HG03520 (cell line): ENCODE results near the gene ZC2HC1B.

Experiments used
- ATAC-seq: cut with Tn5 transposase; IDR thresholded peaks from one replicate; pipeline ENCODE4 v1.9.1; 2021; ENCODE audit warnings: mild to moderate bottlenecking, moderate library complexity; ENCODE audit not compliant: unreplicated experiment

The ZC2HC1B gene

DNA sequence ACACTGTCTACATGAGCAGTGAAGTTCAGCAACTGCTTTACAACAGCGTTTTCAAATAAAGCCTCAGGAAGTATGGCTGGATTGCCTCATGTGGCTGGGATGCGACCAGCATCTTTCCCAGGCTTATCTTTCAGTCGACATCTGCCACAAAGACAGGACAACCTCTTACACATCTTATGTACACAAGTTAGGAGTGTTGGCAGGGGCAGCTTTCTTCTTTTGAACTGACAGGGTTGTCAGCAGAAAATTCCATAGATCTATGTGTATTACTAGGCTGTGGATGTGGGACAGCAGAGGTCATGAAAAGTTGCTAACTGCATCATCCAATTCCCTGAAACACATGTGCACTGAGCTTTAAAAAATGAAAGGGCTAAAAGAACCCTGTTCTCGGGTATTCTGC is 95.7 kb downstream of the ZC2HC1B start:
- no peak for ATAC-seq

GRCh38 chr6:143961066-143961465 is 96.8 kb downstream of the ZC2HC1B start:
- ATAC-seq, result no peak

DNA sequence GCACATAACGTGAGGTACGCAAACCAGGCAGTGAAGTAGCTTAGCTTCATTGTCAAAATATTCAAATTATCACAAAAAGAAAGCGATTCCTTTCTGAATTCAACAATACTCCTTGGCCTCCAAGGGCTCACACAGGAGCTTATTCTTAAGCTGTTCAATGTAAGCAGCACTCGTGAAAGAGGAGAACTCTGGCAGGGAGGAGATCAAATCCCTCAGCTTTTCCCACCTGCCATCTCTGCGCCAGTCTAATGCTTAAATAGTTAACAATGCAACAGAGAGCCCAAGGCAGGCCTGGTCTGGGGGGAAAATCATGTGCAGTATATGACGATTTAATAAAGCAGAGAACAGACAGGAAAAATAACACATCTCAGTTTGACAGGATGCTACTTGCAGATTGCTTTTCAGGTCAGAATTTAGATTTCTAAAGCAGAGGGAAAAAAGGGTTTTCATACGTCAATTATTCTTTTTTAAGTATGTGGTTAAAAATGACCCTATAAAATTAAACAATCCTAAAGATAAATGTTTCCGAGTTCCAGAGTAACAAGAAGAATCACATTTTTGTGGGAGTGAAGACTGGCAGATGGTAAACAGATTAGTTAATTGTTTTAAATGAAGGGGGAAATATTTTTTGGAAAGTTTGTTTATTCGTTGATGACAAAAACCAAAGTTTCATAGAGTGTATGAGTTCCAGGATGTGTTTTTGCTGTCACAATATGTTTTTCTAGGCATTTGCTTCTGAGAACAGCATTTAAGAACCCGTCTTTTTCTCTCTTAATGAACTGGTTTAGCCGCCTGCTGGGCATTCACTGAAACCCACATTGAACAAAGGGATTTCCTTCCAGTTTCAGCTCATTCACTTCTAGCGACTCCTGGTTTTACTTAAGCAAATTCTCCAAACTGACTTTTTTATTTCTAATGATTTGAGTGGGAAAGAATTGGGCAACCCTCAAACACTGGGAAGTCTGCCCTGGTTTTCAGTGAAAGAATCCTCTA is 97.9 kb downstream of the ZC2HC1B start:
- no peak for ATAC-seq

- no peak for ATAC-seq
Observed at GRCh38 chr6:143963158-143963919, 99.1 kb downstream of the ZC2HC1B start.

- no peak for ATAC-seq
Observed at GRCh38 chr6:143964674-143965081, 100.4 kb downstream of the ZC2HC1B start.

DNA sequence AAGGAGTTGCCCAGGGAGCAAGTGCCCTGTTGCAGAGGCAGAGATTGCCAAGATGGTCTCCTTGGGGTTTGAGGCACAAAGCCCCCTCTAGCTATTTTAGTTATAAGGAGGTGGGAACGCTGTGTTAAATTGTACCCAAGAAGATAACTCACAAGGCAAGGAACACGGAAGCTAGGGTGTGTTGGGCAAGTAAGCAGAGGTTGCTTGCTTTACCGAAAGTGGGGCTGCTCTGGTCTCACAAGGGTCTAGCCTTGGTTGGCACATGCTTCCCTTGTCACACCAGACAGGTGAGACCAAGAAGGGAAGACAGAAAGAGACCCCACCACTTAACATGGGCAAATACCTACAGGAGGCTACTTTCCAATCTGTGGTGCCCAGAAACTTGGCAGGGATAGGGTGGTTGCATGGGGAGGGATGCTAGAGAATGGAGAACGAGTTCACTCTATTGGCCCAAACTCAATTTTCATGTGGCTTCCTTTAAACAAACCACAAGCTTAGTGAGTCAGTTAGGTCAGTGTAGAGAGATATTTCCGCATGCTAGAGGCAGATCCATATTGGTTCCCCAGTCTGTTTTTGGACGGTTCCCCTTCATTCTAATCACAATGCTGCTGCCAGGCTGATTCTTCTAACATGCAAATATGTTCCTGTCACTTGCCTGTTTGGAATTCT is 101.4 kb downstream of the ZC2HC1B start:
- ATAC-seq, result no peak

- ATAC-seq, result no peak
Observed at GRCh38 chr6:143966312-143966711, 102.0 kb downstream of the ZC2HC1B start.

GRCh38 chr6:143967706-143968376 is 103.6 kb downstream of the ZC2HC1B start:
- no peak for ATAC-seq

GRCh38 chr6:143969077-143969476 is 104.8 kb downstream of the ZC2HC1B start:
- ATAC-seq, result no peak

- ATAC-seq, result no peak
Observed at GRCh38 chr6:143970456-143971218, 106.4 kb downstream of the ZC2HC1B start.

DNA sequence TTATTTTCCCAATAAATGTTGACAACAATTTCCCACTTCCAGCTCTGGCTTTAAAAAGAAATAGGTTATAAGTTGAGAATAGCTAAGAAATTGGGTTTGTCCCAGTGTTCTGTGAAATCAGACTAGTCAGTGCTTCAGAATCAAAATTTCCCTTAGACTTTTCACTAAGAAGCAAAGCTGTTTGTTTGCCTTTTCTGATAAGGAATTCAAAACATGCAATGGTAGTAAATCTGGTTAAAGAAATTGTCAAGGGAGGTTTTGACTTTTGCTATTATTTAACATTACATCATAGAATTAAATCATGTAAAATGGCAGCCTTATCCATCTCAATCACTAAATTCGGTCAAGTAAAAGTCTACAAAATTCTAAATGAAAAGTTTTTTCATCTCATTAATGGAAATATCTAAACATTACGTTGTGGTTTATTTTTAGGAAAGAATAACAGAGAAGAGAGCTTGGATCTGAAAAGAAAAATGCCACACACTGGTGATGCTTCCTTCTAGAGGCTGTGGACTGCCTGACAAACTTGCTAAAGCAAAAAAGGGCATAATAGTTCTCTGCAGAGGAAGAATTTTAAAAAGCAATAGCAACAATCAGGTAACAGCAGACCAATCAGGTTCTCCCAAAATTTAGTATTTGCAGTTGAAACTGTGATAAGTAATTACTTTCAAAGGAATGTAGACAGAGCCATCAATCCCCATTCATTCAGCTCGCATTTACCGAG is 107.4 kb downstream of the ZC2HC1B start:
- no peak for ATAC-seq

- no peak for ATAC-seq
Observed at GRCh38 chr6:143973097-143973966, 109.1 kb downstream of the ZC2HC1B start.

DNA sequence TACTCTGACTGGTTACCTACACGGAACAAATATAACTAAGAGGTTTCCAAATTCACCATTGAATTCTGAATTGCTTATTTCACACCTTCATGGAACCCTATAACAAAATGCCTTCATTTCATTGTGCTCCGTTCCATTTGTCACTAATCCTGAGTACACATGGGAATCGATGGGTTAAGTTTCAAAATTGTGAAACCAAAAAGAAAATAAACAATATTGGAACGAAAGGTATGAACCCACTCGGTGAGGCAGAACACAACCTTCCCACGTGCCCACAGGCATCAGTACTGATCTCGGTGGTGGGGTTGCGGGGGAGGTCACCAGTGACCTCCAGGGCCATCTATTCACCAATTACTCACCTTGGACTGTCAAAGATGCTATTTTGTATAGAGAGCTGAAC is 109.8 kb downstream of the ZC2HC1B start:
- ATAC-seq, result no peak

GRCh38 chr6:143976806-143977349 is 112.6 kb downstream of the ZC2HC1B start:
- no peak for ATAC-seq

DNA sequence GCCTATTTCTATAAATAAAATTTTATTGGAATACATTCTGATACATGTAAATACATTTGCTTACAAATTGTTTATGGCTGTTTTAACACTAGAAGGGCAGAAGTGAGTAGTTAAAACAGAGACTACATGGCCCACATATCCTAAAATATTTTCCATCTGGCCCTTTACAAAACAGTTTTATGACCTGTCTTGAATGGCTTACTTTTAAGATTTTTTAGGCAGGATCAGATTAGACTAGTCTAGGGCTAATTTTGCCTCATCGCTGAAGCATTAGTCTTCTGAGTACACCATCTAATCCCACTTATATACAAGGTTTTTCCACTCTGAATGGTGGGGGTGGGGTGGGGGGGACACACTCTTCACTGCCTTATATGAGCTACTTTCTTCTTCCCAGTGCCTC is 116.6 kb downstream of the ZC2HC1B start:
- no peak for ATAC-seq

DNA sequence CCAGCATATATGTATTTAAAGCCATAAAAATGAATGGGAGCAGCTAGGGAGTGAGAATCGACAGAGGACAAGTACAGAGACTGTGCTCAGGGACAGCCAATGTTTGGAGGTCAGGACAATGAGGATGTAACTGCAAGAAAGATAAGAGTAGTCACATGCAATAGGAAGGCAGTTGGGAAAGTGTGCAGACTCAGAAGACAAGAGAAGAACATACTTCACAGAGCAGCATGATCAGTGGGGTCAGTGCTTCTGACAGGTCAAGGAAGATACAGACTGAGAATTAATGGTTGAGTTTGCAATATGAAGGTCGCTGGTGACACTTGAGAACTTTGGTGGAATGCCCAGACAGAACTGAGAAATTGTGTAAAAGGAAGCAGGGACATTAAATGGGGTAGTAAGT is 118.7 kb downstream of the ZC2HC1B start:
- no peak for ATAC-seq

DNA sequence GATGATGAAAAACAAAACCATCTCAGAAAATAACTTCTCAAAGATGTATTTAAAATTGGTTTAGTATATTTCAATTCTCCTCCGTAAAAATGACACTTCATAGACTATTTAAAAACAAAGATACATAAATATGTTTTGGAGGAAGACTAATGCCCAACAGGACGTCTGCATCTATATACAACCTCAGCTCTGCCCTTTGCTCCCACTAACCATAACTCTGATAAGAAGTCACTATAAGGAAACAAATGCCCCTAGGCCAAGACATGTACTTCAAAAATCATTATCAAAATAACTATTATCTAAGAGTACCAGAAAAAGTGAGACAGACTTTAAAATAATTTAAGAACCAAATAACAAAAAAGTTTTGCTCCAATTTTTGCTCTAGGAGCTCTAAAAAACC is 120.4 kb downstream of the ZC2HC1B start:
- ATAC-seq, result no peak

DNA sequence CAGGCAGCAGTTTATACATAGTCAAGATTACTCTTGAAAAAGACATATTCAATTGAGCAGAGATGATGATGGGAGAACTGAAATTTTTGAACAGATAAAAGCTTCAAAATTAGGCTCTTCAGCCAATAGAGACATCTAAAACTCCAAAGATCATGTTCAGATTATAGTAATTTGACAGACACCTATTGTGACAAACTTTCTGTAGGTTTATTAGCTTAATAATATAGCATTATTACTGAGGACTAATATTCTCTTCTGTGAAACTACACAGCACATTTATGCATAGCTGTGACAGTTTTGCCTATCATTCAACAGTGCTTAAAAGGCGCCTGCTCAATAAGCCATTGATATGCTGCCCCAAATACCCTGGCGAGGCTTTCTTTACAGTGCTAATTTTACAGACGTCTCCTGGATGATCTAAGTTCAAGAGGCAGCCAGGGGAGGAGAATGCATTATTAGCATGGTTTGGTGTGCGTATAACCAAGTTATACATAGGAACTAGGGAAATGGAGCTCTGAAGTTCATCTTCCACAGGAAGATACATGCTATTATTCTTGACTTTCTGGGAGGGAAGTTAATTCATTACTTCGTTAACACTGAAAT is 122.3 kb downstream of the ZC2HC1B start:
- no peak for ATAC-seq
